Middle frontal gyrus (tissue), 1 donor: Measurements from ENCODE around the gene APOA1.
"Not testable (repeated sequence)": the region's sequence is repeated elsewhere in the genome, so short reads cannot be mapped to it uniquely, and the experiment has no call there.

Source experiments
- DNase-seq: peaks from one replicate; pipeline ENCODE4 v3.0.0-alpha.2; 2015; ENCODE audit warnings: low spot score; ENCODE audit errors: extremely low spot score

APOA1 gene

GRCh38 chr11:116834535-116835041, 2.8 kb downstream of the APOA1 start:
- not testable (repeated sequence) for DNase-seq

GRCh38 chr11:116833816-116834534, 3.4 kb downstream of the APOA1 start:
- DNase-seq: no peak

GRCh38 chr11:116833491-116833815, 4.0 kb downstream of the APOA1 start:
- DNase-seq: no peak

DNA sequence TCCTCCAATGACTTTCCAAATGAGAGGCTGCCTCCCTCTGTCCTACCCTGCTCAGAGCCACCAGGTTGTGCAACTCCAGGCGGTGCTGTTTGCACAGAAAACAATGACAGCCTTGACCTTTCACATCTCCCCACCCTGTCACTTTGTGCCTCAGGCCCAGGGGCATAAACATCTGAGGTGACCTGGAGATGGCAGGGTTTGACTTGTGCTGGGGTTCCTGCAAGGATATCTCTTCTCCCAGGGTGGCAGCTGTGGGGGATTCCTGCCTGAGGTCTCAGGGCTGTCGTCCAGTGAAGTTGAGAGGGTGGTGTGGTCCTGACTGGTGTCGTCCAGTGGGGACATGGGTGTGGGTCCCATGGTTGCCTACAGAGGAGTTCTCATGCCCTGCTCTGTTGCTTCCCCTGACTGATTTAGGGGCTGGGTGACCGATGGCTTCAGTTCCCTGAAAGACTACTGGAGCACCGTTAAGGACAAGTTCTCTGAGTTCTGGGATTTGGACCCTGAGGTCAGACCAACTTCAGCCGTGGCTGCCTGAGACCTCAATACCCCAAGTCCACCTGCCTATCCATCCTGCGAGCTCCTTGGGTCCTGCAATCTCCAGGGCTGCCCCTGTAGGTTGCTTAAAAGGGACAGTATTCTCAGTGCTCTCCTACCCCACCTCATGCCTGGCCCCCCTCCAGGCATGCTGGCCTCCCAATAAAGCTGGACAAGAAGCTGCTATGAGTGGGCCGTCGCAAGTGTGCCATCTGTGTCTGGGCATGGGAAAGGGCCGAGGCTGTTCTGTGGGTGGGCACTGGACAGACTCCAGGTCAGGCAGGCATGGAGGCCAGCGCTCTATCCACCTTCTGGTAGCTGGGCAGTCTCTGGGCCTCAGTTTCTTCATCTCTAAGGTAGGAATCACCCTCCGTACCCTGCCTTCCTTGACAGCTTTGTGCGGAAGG, 4.8 kb downstream of the APOA1 start:
- DNase-seq: no peak

DNA sequence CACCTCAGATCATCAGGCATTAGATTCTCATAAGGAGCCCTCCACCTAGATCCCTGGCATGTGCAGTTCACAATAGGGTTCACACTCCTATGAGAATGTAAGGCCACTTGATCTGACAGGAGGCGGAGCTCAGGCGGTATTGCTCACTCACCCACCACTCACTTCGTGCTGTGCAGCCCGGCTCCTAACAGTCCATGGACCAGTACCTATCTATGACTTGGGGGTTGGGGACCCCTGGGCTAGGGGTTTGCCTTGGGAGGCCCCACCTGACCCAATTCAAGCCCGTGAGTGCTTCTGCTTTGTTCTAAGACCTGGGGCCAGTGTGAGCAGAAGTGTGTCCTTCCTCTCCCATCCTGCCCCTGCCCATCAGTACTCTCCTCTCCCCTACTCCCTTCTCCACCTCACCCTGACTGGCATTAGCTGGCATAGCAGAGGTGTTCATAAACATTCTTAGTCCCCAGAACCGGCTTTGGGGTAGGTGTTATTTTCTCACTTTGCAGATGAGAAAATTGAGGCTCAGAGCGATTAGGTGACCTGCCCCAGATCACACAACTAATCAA, 5.6 kb downstream of the APOA1 start:
- DNase-seq: no peak

GRCh38 chr11:116830184-116830912, 7.1 kb downstream of the APOA1 start:
- DNase-seq: no peak

- no peak for DNase-seq
These were observed 7.8 kb downstream of the APOA1 start, which contains the start of gene APOC3 for GRCh38 chr11:116829525-116830183. Gene APOC3 (plus strand): TSS chr11:116829907. CDS start chr11:116830583, 676 bp downstream.

DNA sequence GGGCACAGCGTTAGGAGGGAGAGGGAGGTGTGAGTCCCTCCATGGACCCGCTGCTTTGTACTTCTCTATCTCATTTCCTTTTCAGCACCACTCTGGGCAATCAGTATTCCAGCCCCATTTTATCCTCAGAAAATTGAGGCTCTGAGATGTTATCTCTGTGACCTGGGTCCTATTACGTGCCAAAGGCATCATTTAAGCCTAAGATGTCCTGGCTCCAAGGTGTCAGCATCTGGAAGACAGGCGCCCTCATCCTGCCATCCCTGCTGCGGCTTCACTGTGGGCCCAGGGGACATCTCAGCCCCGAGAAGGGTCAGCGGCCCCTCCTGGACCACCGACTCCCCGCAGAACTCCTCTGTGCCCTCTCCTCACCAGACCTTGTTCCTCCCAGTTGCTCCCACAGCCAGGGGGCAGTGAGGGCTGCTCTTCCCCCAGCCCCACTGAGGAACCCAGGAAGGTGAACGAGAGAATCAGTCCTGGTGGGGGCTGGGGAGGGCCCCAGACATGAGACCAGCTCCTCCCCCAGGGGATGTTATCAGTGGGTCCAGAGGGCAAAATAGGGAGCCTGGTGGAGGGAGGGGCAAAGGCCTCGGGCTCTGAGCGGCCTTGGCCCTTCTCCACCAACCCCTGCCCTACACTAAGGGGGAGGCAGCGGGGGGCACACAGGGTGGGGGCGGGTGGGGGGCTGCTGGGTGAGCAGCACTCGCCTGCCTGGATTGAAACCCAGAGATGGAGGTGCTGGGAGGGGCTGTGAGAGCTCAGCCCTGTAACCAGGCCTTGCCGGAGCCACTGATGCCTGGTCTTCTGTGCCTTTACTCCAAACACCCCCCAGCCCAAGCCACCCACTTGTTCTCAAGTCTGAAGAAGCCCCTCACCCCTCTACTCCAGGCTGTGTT, 8.5 kb downstream of the APOA1 start:
- DNase-seq: no peak

- DNase-seq: no peak
These were observed 10.0 kb downstream of the APOA1 start for GRCh38 chr11:116827461-116827860.

DNA sequence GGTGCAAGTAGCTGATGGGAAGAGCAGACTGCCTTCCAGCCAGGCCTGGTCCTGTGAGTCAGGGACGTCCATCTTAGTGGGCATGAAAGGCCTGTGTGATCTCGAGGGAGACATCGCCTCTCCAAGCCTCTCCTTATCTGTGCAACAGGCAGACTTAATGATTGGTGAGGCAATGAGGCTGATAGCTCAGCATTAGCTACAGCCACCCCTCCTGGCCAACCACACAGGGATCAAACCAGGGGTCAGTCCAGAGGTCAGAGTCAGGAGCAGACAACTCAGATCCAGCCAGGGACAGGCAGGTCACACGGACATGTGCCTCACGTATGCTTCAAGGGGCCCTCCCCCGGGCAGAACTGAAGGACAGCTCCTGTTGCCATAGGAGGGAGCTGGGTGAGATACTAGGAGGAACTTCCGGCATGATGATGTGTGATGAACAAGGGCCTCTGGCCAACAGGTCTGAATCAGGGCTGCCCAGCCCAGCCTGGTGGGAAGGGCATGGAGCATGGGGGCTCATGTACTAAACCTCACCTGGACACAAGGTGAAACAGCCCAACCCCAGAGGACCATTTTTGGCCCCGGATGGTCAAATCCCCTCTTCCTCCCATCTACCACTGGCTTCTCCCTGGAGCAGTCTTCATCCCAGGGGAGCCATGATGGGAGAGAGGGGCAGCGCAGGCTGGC, 10.5 kb downstream of the APOA1 start:
- DNase-seq: no peak

DNA sequence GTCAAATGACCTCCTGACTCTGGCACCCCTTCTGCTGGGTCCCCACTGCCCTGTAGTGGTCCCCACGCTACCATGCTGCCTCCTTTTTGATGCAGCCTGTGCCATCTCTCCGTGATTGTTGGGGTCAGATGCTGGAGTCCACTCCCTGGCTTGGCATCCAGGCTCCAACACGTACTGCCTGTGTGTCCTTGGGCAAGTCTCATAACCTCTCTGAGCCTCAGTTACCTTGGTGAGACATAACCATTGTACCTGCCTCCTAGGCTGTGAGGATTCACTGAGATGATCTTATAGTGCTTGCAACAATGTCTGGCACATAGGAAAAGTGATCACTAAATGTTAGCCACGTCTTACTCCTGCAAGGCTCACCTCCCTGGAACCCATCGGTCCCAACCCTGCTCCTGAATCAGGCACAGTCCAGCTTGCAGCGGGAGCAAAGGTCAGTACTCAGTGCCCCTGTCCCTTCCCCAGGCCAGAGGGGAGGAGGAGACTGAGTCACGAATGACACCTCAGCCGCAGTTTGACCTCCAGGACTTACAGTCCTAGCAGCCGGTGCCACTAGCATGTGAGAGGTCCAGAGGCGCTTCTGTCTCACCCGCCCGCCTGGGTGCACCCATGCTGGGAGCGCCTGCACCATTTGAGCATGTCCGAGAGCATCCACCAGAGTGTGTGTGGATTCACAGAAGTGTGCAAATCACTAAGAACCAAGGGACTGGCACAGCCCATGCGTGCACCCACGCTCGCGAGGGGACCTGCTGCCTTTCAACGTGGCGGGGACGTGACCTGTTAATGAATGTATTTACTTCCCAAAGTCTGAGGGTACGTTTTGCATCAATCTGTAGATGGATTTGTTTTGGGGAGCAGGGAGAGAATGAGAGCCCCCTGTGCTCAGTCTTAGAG, 11.3 kb downstream of the APOA1 start:
- no peak for DNase-seq

GRCh38 chr11:116825434-116825833, 12.0 kb downstream of the APOA1 start:
- no peak for DNase-seq

DNA sequence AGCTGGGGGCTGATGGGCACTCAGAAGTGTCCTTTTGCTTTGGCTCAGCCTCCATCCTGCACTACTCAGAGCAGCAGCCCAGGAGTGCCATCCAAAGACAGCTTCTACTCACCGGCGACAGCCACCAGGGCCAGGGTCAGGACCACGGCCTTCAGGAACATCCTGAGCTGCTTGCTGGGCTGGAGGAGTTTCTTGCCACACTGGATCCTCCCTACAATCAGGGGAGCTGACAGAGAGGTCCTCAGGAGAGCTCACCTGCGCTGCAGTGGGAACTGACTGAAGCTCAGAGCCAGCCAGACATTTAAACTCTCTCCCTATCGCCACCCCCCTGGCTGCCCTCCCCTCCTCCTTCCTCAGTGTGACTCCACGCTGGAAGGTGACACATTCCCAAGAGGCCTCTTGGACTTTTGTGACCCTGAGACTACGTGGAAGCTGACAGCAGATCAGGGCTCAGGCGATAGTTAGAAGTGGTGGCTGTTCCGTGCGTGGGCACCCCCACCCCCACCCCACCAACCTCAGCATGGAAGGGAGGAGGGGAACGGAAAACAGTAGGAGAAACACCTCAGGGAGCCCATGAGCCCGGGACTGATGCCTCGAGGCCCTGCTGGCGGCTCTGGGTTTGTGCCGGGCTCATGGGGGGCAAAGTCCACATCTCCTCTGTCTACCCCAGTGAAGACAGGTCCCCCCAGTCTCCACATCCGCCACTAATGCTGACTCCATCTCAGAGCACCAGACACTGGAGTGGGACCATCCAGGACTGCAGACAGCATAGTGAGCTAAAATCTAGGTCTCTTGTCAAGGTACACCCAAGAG, 14.2 kb downstream of the APOA1 start, which contains the start of gene APOA4:
Gene APOA4, minus strand, starts transcription at position 274 of the 813 bp plus-strand sequence. Its CDS starts 113 bp downstream, at position 161.
- DNase-seq: no peak

DNA sequence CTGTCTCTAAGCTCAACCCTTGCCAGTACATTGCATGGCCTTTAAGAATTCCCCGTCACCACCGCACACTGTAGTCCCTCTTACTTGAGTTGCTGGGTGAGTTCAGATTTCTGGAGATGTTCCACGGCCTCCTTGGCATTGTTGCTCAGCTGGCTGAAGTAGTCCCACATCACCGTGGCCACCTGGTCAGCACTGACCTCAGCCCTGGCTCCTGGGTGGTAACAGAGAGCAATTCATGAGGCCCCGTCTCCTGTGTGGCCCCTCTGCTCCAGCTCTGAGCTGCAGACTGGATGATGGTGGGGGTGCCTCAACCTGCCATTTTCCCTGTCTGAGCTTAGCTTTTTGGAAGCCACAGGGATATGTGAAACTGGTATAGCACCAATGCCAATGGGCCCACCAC, 14.8 kb downstream of the APOA1 start:
- DNase-seq: no peak

DNA sequence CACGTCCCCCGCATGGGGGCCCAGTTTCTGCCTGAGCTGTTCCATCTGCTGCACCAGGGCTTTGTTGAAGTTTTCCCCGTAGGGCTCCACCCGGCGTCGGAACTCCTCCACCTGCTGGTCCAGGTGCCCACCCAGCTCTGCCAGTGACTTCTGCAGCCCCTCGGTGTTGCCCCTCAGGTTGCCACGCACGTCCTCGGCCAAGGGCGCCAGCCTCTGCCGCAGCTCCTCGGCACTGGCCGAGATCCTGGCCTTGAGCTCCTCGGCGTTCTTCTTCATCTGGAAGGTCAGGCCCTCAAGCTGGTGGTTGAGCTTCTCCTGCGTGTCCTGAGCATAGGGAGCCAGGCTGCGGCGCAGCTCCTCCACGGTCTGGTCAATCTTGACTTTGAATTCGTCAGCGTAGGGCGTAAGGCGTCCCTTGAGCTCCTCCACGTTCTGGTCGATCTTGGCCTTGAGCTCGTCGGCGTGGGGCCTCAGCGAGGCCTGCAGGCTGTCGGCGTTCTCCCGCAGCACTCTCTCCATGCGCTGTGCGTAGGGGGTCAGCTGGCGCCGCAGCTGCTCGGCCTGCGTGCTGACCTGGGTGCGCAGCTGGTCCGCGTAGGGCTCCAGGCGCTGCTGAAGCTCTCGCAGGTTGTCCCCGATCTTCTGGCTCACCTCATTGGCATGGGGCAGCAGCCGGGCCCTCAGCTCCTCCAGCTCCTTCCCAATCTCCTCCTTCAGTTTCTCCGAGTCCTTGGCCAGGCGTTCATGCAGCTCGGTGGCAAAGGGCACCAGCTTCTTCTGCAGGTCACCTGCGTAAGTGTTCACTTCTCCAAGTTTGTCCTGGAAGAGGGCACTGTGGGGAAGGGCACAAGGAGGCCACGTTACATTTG, 16.1 kb downstream of the APOA1 start:
- no peak for DNase-seq

DNA sequence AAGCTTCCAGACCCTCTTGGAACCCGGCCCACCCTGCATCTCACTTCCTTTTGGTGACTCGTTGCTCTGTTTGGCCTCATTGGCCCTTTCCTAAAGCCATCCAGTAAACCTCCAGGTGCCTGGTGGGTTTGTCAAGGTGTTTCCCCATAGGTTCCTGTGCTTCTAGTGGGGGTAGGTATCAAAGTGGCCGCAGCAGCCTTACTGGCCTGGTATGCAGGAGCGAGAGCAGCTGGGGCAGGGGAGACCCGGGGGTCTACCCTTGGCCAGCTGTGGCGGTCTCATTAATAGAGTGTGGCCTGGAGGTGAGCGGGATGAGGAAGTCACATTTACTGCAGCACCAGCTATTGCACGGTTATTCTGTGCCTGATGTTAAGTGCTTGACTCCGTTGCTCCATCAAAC, 18.4 kb downstream of the APOA1 start:
- DNase-seq: no peak
